GM13976 (cell line): Measurements from ENCODE around the gene ARHGAP10.

Source experiments
- DNase-seq: peaks from one replicate; pipeline ENCODE4 v3.0.0; 2012; ENCODE audit warnings: low spot score
- in situ Hi-C: fragments of 300-500 bp; cut with MboI; formaldehyde crosslinking; loops from one replicate; pipeline ENCODE4 v1.12.0; 2022; ENCODE audit warnings: low sequenced_read_pairs, mixed read lengths, inconsistent platforms; ENCODE audit not compliant: unreplicated experiment
- TF ChIP-seq, protein P1 (sequence below): IDR thresholded peaks from 2 replicates; pipeline ENCODE4 v1.5.1; 2012; ENCODE audit warnings: borderline replicate concordance, mild to moderate bottlenecking; ENCODE audit not compliant: insufficient read depth; ENCODE audit errors: extremely low read depth, missing control alignments, control extremely low read depth

The ARHGAP10 gene

DNA sequence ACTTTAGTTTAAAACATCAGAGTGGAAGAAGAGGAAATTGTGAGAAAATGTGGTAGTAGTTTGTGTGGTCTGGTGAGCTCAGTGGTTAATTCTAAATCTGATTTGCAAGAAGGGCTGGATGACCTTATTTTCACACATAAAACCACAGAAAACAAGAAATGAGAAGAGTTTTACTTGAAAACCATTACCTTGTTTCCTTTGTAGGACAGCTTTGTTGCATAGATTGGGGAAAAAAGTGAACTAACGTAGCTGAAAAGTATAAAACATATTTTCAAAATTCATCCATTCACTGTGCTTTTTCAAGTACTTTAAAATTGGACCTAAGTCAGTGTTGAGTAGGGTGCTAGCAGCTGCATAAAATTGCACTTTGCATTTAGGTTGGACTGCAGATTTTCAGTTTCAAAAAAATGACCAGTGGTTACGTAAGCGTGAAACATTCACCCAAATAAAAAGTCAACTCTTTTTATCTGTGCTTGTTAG, 211.3 kb downstream of the ARHGAP10 start:
- TF ChIP-seq, protein P1, sequence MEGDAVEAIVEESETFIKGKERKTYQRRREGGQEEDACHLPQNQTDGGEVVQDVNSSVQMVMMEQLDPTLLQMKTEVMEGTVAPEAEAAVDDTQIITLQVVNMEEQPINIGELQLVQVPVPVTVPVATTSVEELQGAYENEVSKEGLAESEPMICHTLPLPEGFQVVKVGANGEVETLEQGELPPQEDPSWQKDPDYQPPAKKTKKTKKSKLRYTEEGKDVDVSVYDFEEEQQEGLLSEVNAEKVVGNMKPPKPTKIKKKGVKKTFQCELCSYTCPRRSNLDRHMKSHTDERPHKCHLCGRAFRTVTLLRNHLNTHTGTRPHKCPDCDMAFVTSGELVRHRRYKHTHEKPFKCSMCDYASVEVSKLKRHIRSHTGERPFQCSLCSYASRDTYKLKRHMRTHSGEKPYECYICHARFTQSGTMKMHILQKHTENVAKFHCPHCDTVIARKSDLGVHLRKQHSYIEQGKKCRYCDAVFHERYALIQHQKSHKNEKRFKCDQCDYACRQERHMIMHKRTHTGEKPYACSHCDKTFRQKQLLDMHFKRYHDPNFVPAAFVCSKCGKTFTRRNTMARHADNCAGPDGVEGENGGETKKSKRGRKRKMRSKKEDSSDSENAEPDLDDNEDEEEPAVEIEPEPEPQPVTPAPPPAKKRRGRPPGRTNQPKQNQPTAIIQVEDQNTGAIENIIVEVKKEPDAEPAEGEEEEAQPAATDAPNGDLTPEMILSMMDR, result no peak
- DNase-seq, result peak; percentile 54
- in situ Hi-C loops, result no loop called here

- in situ Hi-C loops, result no loop called here
- TF ChIP-seq, protein P1, result no peak
- DNase-seq, result no peak
Measured at GRCh38 chr4:147944249-147944648, 212.4 kb downstream of the ARHGAP10 start.

DNA sequence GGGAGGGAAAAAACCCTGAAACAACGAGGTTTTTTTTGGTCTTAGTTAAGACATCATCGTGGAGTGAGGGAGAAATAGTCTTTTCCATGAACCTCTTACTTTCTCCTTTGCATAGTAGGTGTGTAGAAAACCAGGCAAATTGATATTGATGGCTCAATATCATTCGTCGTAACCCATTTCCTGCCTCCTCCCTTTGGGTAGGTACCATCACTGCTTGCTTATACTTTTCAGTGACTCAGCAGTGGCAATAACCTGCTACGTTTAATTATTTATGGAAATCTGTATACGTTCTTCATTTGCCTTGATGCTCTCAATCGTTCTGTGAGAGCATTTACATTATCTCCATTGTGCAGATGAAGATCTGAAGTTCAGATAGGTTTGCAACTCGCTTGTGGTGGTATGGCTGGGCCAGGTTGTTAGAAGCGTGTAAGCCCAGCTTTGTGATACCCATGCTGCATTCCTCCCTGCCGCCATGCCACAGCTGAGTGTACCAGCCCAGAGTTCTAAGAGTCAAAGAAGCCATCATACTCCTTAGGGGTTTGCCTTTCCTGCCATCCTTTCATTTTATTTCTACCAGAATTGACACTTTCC, 212.9 kb downstream of the ARHGAP10 start:
- in situ Hi-C loops, result no loop called here
- TF ChIP-seq, protein P1, result no peak
- DNase-seq, result no peak

DNA sequence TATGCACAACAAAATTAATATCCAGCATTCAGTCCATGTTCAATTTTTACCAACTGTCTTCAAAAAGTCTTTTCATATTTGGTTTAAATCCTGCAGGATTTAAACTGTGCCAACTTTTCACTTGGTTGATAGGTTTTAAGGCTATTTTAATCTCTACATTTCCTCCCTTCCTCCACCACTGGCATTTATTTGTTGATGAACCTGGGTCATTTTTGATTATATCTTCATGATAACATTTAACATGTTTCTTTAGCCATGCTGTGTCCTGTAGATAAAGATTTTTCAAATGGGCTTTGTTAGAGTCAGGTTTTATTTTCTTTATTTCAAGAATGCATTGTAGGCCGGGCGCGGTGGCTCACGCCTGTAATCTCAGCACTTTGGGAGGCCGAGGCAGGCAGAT, 216.4 kb downstream of the ARHGAP10 start:
- TF ChIP-seq, protein P1, result no peak
- no peak for DNase-seq
- in situ Hi-C loops, result no loop called here

GRCh38 chr4:147950261-147950660, 218.4 kb downstream of the ARHGAP10 start:
- TF ChIP-seq, protein P1, result no peak
- in situ Hi-C loops, result no loop called here
- DNase-seq, result no peak

GRCh38 chr4:147950841-147951240, 219.0 kb downstream of the ARHGAP10 start:
- DNase-seq, result no peak
- TF ChIP-seq, protein P1, result no peak
- in situ Hi-C loops, result no loop called here
